ENCODE results near the gene STAMBP.
A peak's percentile ranks its signal among the peaks of the same experiment; 100 is the strongest.

Gene STAMBP

GRCh38 chr2:73908689-73909652 is 80.2 kb downstream of the STAMBP start:
- DNase-seq, result no peak

GRCh38 chr2:73910873-73911547 is 82.2 kb downstream of the STAMBP start:
- DNase-seq, result no peak

GRCh38 chr2:73911548-73912208 is 82.9 kb downstream of the STAMBP start:
- no peak for DNase-seq

- no peak for DNase-seq
Measured at GRCh38 chr2:73913414-73914054, 84.8 kb downstream of the STAMBP start.

- DNase-seq, result no peak
Measured at GRCh38 chr2:73914667-73915066, 85.9 kb downstream of the STAMBP start.

GRCh38 chr2:73915437-73915993 is 86.8 kb downstream of the STAMBP start:
- no peak for DNase-seq

GRCh38 chr2:73916666-73917065 is 87.9 kb downstream of the STAMBP start:
- no peak for DNase-seq

GRCh38 chr2:73917296-73917695 is 88.5 kb downstream of the STAMBP start:
- DNase-seq, result no peak

- DNase-seq, result no peak
Measured at GRCh38 chr2:73917696-73918207, 89.0 kb downstream of the STAMBP start.

GRCh38 chr2:73918856-73919255 is 90.1 kb downstream of the STAMBP start:
- DNase-seq, result no peak

- no peak for DNase-seq
Measured at GRCh38 chr2:73919596-73920228, 91.0 kb downstream of the STAMBP start.

GRCh38 chr2:73920577-73921545 is 92.1 kb downstream of the STAMBP start:
- peak; percentile 32 for DNase-seq

- DNase-seq, result no peak
Measured at GRCh38 chr2:73921581-73921980, 92.8 kb downstream of the STAMBP start.

- no peak for DNase-seq
Measured at GRCh38 chr2:73922681-73923080, 93.9 kb downstream of the STAMBP start.

Data from stimulated activated CD4-positive, alpha-beta T cell treated with anti-CD3 and anti-CD28 coated beads, Interleukin-12 subunit alpha, Interleukin-12 subunit beta, amount 100 ng/mL, for 4 hours (primary cell).